ENCODE results near the gene SACS. TPM values are rescaled to one million over a fixed set of nuclear protein-coding genes. Genes with fewer than 3 reads are reported as not detected.

SACS gene
- total and polyA plus RNA-seq, 2 donors (not counting 3 experiments of a cell fraction or from before 2014, with no cell fraction given) = 14.8 to 72.7 TPM

- Histone ChIP-seq H2AFZ (ENCODE audit: low read depth, low read length) (no peak overlapping the region), H3K9ac (replicated peaks; ENCODE audit: extremely low read depth, insufficient read depth, low read length) (no peak overlapping the region), H3K36me3 (ENCODE audit: control insufficient read depth in 2 of 2, extremely low read depth in 1 of 2, insufficient read depth in 2 of 2, low read length in 2 of 2) (no peaks in the 10 kb centered on the region), H3K4me1 (ENCODE audit: control insufficient read depth, extremely low read depth, insufficient read depth, low read length) (no peaks in the 10 kb centered on the region), H3K9me3 (replicated peaks; ENCODE audit: control insufficient read depth, insufficient read depth, low read length) (no peaks in the 10 kb centered on the region), H3K4me2 (ENCODE audit: insufficient read depth, low read length) (no peak overlapping the region), H3K79me2 (ENCODE audit: control insufficient read depth, insufficient read depth, low read length) (no peaks in the 10 kb centered on the region), H3K27ac (ENCODE audit: insufficient read depth, low read depth, low read length) (no peak overlapping the region), H3K4me3 (replicated peaks in 1 of 3; ENCODE audit: insufficient read depth in 1 of 3, low read depth in 1 of 3, low read length in 3 of 3) (no peak overlapping the region), H3K27me3 (ENCODE audit: control insufficient read depth in 2 of 2, insufficient read depth in 2 of 2, low read length in 2 of 2) (peaks cover 0 to 5% of the 10 kb centered on the region in 2 experiments), H3K9me1 (replicated peaks; ENCODE audit: control insufficient read depth, extremely low read depth, insufficient read depth, low read length) (no peaks in the 10 kb centered on the region), H4K20me1 (replicated peaks; ENCODE audit: control insufficient read depth, extremely low read depth, insufficient read depth, low read length) (no peaks in the 10 kb centered on the region)
- no peak for FAIRE-seq
- dilution Hi-C loops (cut with MboI; ENCODE audit: extremely low pct_ligation_motif_present, low sequenced_read_pairs) = no loop called here
- CTCF ChIA-PET = interaction anchor here (0.5 kb wide), 1 partner anchor 451 kb away, joined by 4 read pairs; no protein-coding TSS in a partner anchor
- intact Hi-C loops (cut with micrococcal nuclease) = no loop called here
- POLR2A ChIA-PET = interaction anchor here (0.7 kb wide), 1 partner anchor 411 kb away, joined by 4 read pairs; no protein-coding TSS in a partner anchor
- no peak for TF ChIP-seq FOS (IDR thresholded peaks at IDR 0.05; ENCODE audit: borderline replicate concordance, insufficient read depth, low read length)
- no peak for TF ChIP-seq GATA2 (IDR thresholded peaks at IDR 0.05; ENCODE audit: insufficient read depth, insufficient read length, low read depth, low read length)
- TF ChIP-seq EZH2 (IDR thresholded peaks at IDR 0.05; ENCODE audit: borderline replicate concordance, low read depth, low read length, severe bottlenecking) = no peak
- TF ChIP-seq POLR2A (IDR thresholded peaks at IDR 0.05; ENCODE audit: low read depth, low read length) = no peak
- TF ChIP-seq CTCF (IDR thresholded peaks at IDR 0.05; ENCODE audit: extremely low read depth in 1 of 2, insufficient read depth in 1 of 2, low read depth in 1 of 2, low read length in 2 of 2) = no peak
- no peak for TF ChIP-seq JUN (IDR thresholded peaks at IDR 0.05; ENCODE audit: borderline replicate concordance, insufficient read depth, insufficient read length, low read depth)
- TF ChIP-seq POLR2AphosphoS5 (IDR thresholded peaks at IDR 0.05; ENCODE audit: insufficient read depth, low read depth, low read length) = no peak
- no peak for TF ChIP-seq MAX (IDR thresholded peaks at IDR 0.05; ENCODE audit: insufficient read depth, insufficient read length)
- no peak for TF ChIP-seq MYC (IDR thresholded peaks at IDR 0.05; ENCODE audit: low read depth, low read length)
- BruUV-seq (replicated peaks) = no TSS peak
- DNase-seq (ENCODE audit: low read depth, low spot score) = no peak
Observed at GRCh38 chr13:23447927-23448326, 14.4 kb upstream of the SACS start.
